Transverse colon (tissue), 3 donors: ENCODE measurements around the gene CAB39L.

ENCODE experiments used
- CTCF ChIP-seq, 5 experiments: fragments of 200-600 bp in 3 of 5; fragments of 450-650 bp in 2 of 5; sonication (generic) in 3 of 5; IDR thresholded peaks; 1 replicate in 2 of 5; 2 replicates in 3 of 5; pipeline ENCODE4 v1.5.1; 2016 to 2017; ENCODE audit warnings: antibody characterized with exemption in 5 of 5, inconsistent platforms in 3 of 5, mild to moderate bottlenecking in 2 of 5, moderate library complexity in 1 of 5
- EP300 ChIP-seq: sonication (generic); formaldehyde crosslinking; IDR thresholded peaks from one replicate; pipeline ENCODE4 v1.6.1; 2017; ENCODE audit warnings: antibody characterized with exemption, low read depth
- POLR2A ChIP-seq: fragments of 450-650 bp; IDR thresholded peaks from one replicate; pipeline ENCODE4 v1.6.1; 2016; ENCODE audit warnings: antibody characterized with exemption, mild to moderate bottlenecking, moderate library complexity

GRCh38 chr13:49295244-49295643 is 148.6 kb downstream of the CAB39L start:
- TF ChIP-seq POLR2A = no peak
- no peak for TF ChIP-seq CTCF (IDR thresholded peaks at IDR 0.05)
- TF ChIP-seq EP300 = no peak
